ENCODE measurements around the gene G3BP1.

- TF ChIP-seq REST (IDR thresholded peaks at IDR 0.05; ENCODE audit: insufficient replicate concordance, low read depth) (no peak), GABPA (IDR thresholded peaks at IDR 0.05; ENCODE audit: low read depth) (no peak), CTCF (IDR thresholded peaks at IDR 0.05; ENCODE audit: insufficient read depth, low read length) (no peak), POLR2AphosphoS5 (IDR thresholded peaks at IDR 0.05; ENCODE audit: low read depth) (no peak)
These were observed 26.6 kb upstream of the G3BP1 start for GRCh38 chr5:151745071-151745705.
